GM23248 (cell line): ENCODE results near the gene TMEM131L. TPM values are rescaled to one million over a fixed set of nuclear protein-coding genes. Genes with fewer than 3 reads are reported as not detected.
A peak's percentile ranks its signal among the peaks of the same experiment; 100 is the strongest.
"Not testable (repeated sequence)": the region's sequence is repeated elsewhere in the genome, so short reads cannot be mapped to it uniquely, and the experiment has no call there.

Source experiments
- DNase-seq: peaks from one replicate; pipeline ENCODE4 v3.0.0-alpha.2; 2015
- H2AFZ ChIP-seq: fragments of 200-600 bp; sonication (generic); 2 replicates; pipeline ENCODE4 v1.6.1; 2016; ENCODE audit warnings: antibody characterized with exemption
- H3F3A ChIP-seq: fragments of 200-600 bp; sonication (generic); 2 replicates; pipeline ENCODE4 v1.6.1; 2016; ENCODE audit warnings: mild to moderate bottlenecking, antibody characterized with exemption, mixed run types; ENCODE audit not compliant: insufficient read depth
- H3K27ac ChIP-seq: fragments of 200-600 bp; sonication (generic); 2 replicates; pipeline ENCODE4 v1.5.1; 2016; ENCODE audit warnings: mild to moderate bottlenecking
- H3K27me3 ChIP-seq: fragments of 200-600 bp; sonication (generic); replicated peaks from 2 replicates; pipeline ENCODE4 v1.6.1; 2016; ENCODE audit warnings: mild to moderate bottlenecking; ENCODE audit not compliant: insufficient read depth
- H3K36me3 ChIP-seq: fragments of 200-600 bp; sonication (generic); 2 replicates; pipeline ENCODE4 v1.6.1; 2016; ENCODE audit warnings: low read depth, mild to moderate bottlenecking
- H3K4me1 ChIP-seq: fragments of 200-600 bp; sonication (generic); 2 replicates; pipeline ENCODE4 v1.6.1; 2016; ENCODE audit warnings: mild to moderate bottlenecking; ENCODE audit not compliant: insufficient read depth
- H3K4me2 ChIP-seq: fragments of 200-600 bp; sonication (generic); one replicate; pipeline ENCODE4 v1.6.1; 2016; ENCODE audit warnings: mild to moderate bottlenecking; ENCODE audit not compliant: unreplicated experiment
- H3K4me3 ChIP-seq: fragments of 200-600 bp; sonication (generic); 2 replicates; pipeline ENCODE4 v1.5.1; 2016; ENCODE audit warnings: mild to moderate bottlenecking
- H3K79me2 ChIP-seq: fragments of 200-600 bp; sonication (generic); 2 replicates; pipeline ENCODE4 v1.6.1; 2016; ENCODE audit warnings: mild to moderate bottlenecking; ENCODE audit not compliant: insufficient read depth
- H3K9ac ChIP-seq: fragments of 200-600 bp; sonication (generic); 2 replicates; pipeline ENCODE4 v1.6.1; 2016; ENCODE audit warnings: mild to moderate bottlenecking
- H3K9me2 ChIP-seq: fragments of 200-600 bp; sonication (generic); 2 replicates; pipeline ENCODE4 v1.6.1; 2016; ENCODE audit warnings: mixed run types, mild to moderate bottlenecking, moderate library complexity; ENCODE audit not compliant: insufficient read depth
- H3K9me3 ChIP-seq: fragments of 200-600 bp; sonication (generic); one replicate; pipeline ENCODE4 v1.6.1; 2017; ENCODE audit warnings: low read depth
- H4K20me1 ChIP-seq: fragments of 200-600 bp; sonication (generic); 2 replicates; pipeline ENCODE4 v1.6.0; 2016; ENCODE audit not compliant: insufficient read depth
- EZH2 ChIP-seq: fragments of 200-600 bp; sonication (generic); IDR thresholded peaks from 2 replicates; pipeline ENCODE4 v1.6.1; 2018; ENCODE audit warnings: antibody characterized with exemption, mild to moderate bottlenecking; ENCODE audit not compliant: insufficient read depth, poor library complexity, severe bottlenecking
- EZH2phosphoT487 ChIP-seq: fragments of 200-600 bp; sonication (generic); IDR thresholded peaks from 2 replicates; pipeline ENCODE4 v1.6.1; 2018; ENCODE audit warnings: antibody characterized with exemption, moderate library complexity, mild to moderate bottlenecking, low read depth; ENCODE audit not compliant: insufficient read depth
- WGBS, 2 experiments: methylation state at CpG; one replicate each; pipeline ENCODE4 v1.1.6; 2015 to 2017; ENCODE audit warnings: low lambda C conversion rate in 2 of 2, low coverage in 1 of 2; ENCODE audit errors: missing lambda C conversion rate in 2 of 2; 5-methylcytosine and 5-hydroxymethylcytosine counted together
- in situ Hi-C: fragments of 300-500 bp; cut with MboI; formaldehyde crosslinking; loops from 2 replicates; pipeline ENCODE4 v1.15.0; 2020
- polyA plus RNA-seq: library from polyadenylated mRNA; unstranded; fragments of >200 nt; fragmentation: Nextera tagmentation; extraction: Ambion mirVana; gene quantifications from 2 replicates; pipeline ENCODE4 v1.2.1, GENCODE V29; 2016
- total RNA-seq: library from RNA; depleted of rRNA; stranded (reverse); fragments of >200 nt; shearing (Covaris generic); gene quantifications from 2 replicates; pipeline ENCODE4 v1.2.3, GENCODE V29; 2014

TMEM131L gene
- total and polyA plus RNA-seq, 2 experiments from 2014 or later, result 8.7 to 11.1 TPM

DNA sequence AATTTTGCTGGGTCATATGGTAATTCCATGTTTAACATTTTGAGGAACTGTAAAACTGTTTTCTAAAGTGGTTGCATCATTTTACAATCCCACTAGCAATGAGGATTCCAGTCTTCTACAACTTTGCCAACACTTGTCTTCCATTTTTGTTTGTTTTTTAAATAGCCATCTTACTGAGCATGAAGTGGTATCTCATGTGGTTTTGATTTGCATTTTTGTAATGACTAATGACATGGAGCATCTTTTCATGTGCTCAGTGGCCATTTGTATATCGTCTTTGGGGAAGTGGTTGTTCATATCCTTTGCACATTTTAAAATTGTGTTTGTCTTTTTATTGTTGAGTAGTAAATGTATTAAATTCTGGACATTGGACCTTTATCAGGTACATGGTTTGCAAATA lies 94.7 kb downstream of the TMEM131L start:
- Histone ChIP-seq H3K9ac (no peak overlapping the region), H3K4me3 (no peak overlapping the region), H3K27me3 (no peaks in the 10 kb centered on the region), H2AFZ (no peak overlapping the region), H3K4me2 (no peak overlapping the region), H4K20me1 (no peaks in the 10 kb centered on the region), H3K36me3 (peaks cover 3% of the 10 kb centered on the region; the same call in 1 of the 2 replicates), H3K27ac (no peak overlapping the region), H3F3A (no peaks in the 10 kb centered on the region), H3K9me2 (no peaks in the 10 kb centered on the region), H3K79me2 (no peaks in the 10 kb centered on the region), H3K9me3 (no peaks in the 10 kb centered on the region), H3K4me1 (peaks cover 11% of the 10 kb centered on the region; the same call in 1 of the 2 replicates)
- WGBS, 2 experiments, result 50 to 61% methylated on average over 1 of the region's 1 CpG
- DNase-seq, result peak; percentile 7
- in situ Hi-C loops, result no loop called here
- TF ChIP-seq EZH2 (no peak), EZH2phosphoT487 (no peak)

DNA sequence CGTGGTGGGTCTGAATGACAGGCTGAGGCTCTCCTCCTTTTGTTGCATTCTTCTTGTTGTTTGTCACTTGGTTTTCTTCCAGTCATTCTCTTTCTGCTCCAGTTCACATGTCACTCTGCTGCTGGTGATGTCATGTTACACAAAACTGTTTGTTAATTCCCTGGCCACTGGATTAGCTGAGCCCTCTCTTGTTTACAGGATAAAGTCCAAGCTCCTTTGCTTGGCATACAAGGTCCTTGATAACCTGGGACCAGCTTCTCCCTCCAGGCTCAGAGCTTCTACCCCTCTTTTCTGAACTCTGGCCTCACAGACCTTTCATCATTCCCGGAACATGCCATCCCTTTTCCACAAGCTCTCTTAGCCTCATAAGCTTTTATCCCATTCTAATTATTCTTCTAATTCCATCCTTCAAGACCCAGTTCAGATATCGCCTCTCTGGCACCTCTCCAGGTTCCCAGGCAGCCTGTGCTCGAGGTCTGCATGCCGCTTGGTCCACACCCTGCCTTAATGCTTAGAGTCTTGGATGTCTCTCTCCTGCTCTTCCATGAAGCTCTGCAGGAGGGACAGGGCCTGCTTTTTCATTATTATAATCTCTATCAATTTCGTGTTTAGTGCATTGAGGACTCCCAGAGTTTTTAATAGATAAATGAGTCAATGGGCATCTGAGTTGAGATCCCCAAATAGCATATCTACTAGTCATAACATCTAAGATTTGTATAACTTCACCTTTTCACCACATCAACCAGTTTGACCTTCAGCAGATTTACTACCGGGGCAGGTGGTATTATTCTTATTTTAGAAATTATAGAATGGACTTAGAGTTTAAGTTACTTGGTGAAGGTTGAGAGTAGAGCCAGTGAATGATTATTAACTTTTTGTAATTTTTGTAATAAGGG lies 98.7 kb downstream of the TMEM131L start:
- in situ Hi-C loops, result loop anchor here (5.0 kb wide), 1 partner anchor 418 kb away; no protein-coding TSS in a partner anchor
- H3K9me2 ChIP-seq, result no peaks in the 10 kb centered on the region
- peak; percentile 58 for DNase-seq
- no peak for TF ChIP-seq EZH2phosphoT487
- no peak for TF ChIP-seq EZH2
- no peaks in the 10 kb centered on the region for H3K9me3 ChIP-seq
- H3K79me2 ChIP-seq, result no peaks in the 10 kb centered on the region
- no peaks in the 10 kb centered on the region for H3K27me3 ChIP-seq
- peak overlapping the region; percentile 4 for H3K4me2 ChIP-seq
- no peaks in the 10 kb centered on the region for H3F3A ChIP-seq
- 47 to 49% methylated on average over 7 of the region's 7 CpGs for WGBS, 2 experiments
- no peak overlapping the region for H3K27ac ChIP-seq
- H3K9ac ChIP-seq, result no peak overlapping the region
- H3K4me3 ChIP-seq, result no peak overlapping the region
- H3K36me3 ChIP-seq, result no peaks in the 10 kb centered on the region; the same call in 1 of the 2 replicates
- peaks cover 11% of the 10 kb centered on the region; the same call in 1 of the 2 replicates for H3K4me1 ChIP-seq
- H4K20me1 ChIP-seq, result no peaks in the 10 kb centered on the region
- H2AFZ ChIP-seq, result no peak overlapping the region

DNA sequence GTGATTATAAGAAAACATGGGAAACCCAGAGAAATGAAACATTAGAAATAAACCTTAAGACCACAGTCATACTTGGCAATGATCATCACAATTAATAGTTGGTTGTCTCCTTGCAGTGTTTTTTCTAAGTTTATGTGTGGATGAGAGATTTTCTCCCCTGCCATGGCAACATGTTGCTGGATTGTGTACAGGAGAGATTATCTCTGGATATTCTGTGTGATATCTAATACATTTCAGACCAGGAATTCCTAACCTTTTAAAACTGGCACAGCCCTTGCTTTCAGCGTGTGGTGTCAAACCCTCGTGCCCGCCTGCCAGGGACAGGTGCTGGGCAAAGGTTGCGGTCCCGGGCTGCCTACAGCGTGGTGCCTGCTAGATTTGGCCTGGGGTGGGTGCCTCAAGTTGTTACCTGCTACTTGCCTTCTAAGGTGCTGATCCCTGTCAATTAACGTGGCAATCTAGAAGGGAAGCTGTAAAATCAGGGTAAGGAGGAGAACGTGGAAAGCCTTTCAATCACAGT lies 100.5 kb downstream of the TMEM131L start:
- Histone ChIP-seq H3F3A (no peaks in the 10 kb centered on the region), H4K20me1 (no peaks in the 10 kb centered on the region), H3K36me3 (no peaks in the 10 kb centered on the region), H3K27ac (no peak overlapping the region), H3K27me3 (no peaks in the 10 kb centered on the region), H3K9me3 (no peaks in the 10 kb centered on the region), H3K79me2 (no peaks in the 10 kb centered on the region), H3K9me2 (no peaks in the 10 kb centered on the region), H2AFZ (no peak overlapping the region), H3K4me3 (no peak overlapping the region), H3K4me2 (no peak overlapping the region), H3K9ac (no peak overlapping the region), H3K4me1 (peaks cover 7% of the 10 kb centered on the region; the same call in 1 of the 2 replicates)
- 97 to 98% methylated on average over 8 of the region's 8 CpGs for WGBS, 2 experiments
- TF ChIP-seq EZH2phosphoT487, result no peak
- no peak for TF ChIP-seq EZH2
- no peak for DNase-seq
- in situ Hi-C loops, result loop anchor here (5.0 kb wide), 1 partner anchor 419 kb away; no protein-coding TSS in a partner anchor

DNA sequence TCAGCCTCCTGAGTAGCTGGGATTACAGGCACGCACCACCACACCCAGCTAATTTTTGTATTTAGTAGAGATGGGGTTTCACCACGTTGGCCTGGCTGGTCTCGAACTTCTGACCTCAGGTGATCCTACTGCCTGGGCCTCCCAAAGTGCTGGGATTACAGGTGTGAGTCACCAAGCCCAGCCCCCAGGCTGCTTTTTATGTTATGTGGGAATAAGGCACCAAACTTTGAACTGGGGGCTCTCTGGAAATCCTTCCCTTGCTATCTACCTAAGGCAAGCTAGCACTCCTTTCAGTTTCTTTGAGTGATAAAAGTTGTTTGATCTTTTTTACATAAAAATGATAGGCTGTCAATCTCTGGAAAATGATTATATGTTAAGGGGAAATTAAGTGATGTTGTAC lies 101.5 kb downstream of the TMEM131L start:
- not testable (repeated sequence) for H3K27me3 ChIP-seq, H3K4me1 ChIP-seq, H3K4me3 ChIP-seq, H4K20me1 ChIP-seq, H3K27ac ChIP-seq, DNase-seq, H3K9ac ChIP-seq, H3K36me3 ChIP-seq, H2AFZ ChIP-seq, H3K4me2 ChIP-seq, H3K9me2 ChIP-seq, H3F3A ChIP-seq, H3K79me2 ChIP-seq, H3K9me3 ChIP-seq
- WGBS, 2 experiments, result 94 to 97% methylated on average over 3 of the region's 3 CpGs
- in situ Hi-C loops, result loop anchor here (5.0 kb wide), 1 partner anchor 420 kb away; no protein-coding TSS in a partner anchor
